CD8-positive, alpha-beta memory T cell (primary cell): ENCODE results near the gene SRMS. TPM values are rescaled to one million over a fixed set of nuclear protein-coding genes. Genes with fewer than 3 reads are reported as not detected.
A peak's percentile ranks its signal among the peaks of the same experiment; 100 is the strongest.

Experiments used
- CTCF ChIA-PET: fragments of 350-600 bp; sonication (Branson Sonifier 250); formaldehyde crosslinking; loops from one replicate; lab custom pipeline; 2021; ENCODE audit warnings: antibody characterized with exemption; lab: Charles Lee
- POLR2A ChIA-PET: fragments of 350-600 bp; sonication (Branson Sonifier 250); formaldehyde crosslinking; loops from one replicate; lab custom pipeline; 2021; ENCODE audit warnings: antibody characterized with exemption; lab: Charles Lee
- DNase-seq, 5 donors: peaks; one replicate each; pipeline versions ENCODE4 v3.0.0 to v3.0.0-alpha.2; 2020 to 2022; ENCODE audit warnings: mixed read lengths in 1 of 5
- H3K27ac ChIP-seq: one replicate; pipeline ENCODE4 v1.7.0; 2013; ENCODE audit warnings: low read depth, mild to moderate bottlenecking, low read length, moderate library complexity
- H3K27me3 ChIP-seq: 2 replicates; pipeline ENCODE4 v1.7.0; 2013; ENCODE audit warnings: low read length, mild to moderate bottlenecking; ENCODE audit not compliant: insufficient read depth, poor library complexity, severe bottlenecking
- H3K36me3 ChIP-seq: 2 replicates; pipeline ENCODE4 v1.7.0; 2013; ENCODE audit warnings: mild to moderate bottlenecking, low read length, moderate library complexity; ENCODE audit not compliant: insufficient read depth
- H3K4me1 ChIP-seq: 2 replicates; pipeline ENCODE4 v1.7.0; 2013; ENCODE audit warnings: mild to moderate bottlenecking, low read length, moderate library complexity; ENCODE audit not compliant: insufficient read depth
- H3K4me3 ChIP-seq: 2 replicates; pipeline ENCODE4 v1.7.0; 2013; ENCODE audit warnings: mild to moderate bottlenecking, low read length
- H3K9me3 ChIP-seq: 2 replicates; pipeline ENCODE4 v1.7.0; 2013; ENCODE audit warnings: mild to moderate bottlenecking, low read length
- H3K27ac Mint-ChIP-seq, 8 donors: one replicate each; pipeline ENCODE4 v1.8.0; 2020 to 2021; ENCODE audit warnings: mixed read lengths in 8 of 8, mild to moderate bottlenecking in 6 of 8, inconsistent platforms in 3 of 8, moderate library complexity in 3 of 8
- H3K27me3 Mint-ChIP-seq, 2 donors: one replicate each; pipeline ENCODE4 v1.8.0; 2020 to 2021; ENCODE audit warnings: mixed read lengths in 2 of 2, mild to moderate bottlenecking in 1 of 2, moderate library complexity in 1 of 2
- H3K36me3 Mint-ChIP-seq, 3 donors: one replicate each; pipeline ENCODE4 v1.8.0; 2020 to 2021; ENCODE audit warnings: mixed read lengths in 3 of 3, inconsistent platforms in 1 of 3, mild to moderate bottlenecking in 1 of 3
- H3K4me1 Mint-ChIP-seq, 3 donors: one replicate each; pipeline ENCODE4 v1.8.0; 2020 to 2021; ENCODE audit warnings: mixed read lengths in 3 of 3, inconsistent platforms in 1 of 3, mild to moderate bottlenecking in 1 of 3
- H3K4me3 Mint-ChIP-seq, 7 donors: one replicate each; pipeline ENCODE4 v1.8.0; 2020 to 2021; ENCODE audit warnings: mixed read lengths in 7 of 7, mild to moderate bottlenecking in 6 of 7, moderate library complexity in 4 of 7, inconsistent platforms in 2 of 7
- H3K9me3 Mint-ChIP-seq, 5 donors: one replicate each; pipeline ENCODE4 v1.8.0; 2020 to 2022; ENCODE audit warnings: mixed read lengths in 5 of 5, mild to moderate bottlenecking in 3 of 5, moderate library complexity in 2 of 5, inconsistent platforms in 1 of 5
- polyA plus RNA-seq: library from polyadenylated mRNA; unstranded; fragments of 300-500 nt; fragmentation: Illumina TruSeq; gene quantifications from one replicate; pipeline ENCODE4 v1.2.3, GENCODE V29; 2021
- total RNA-seq, 2 experiments: library from RNA; stranded (reverse); gene quantifications; one replicate each; pipeline ENCODE4 v1.2.3, GENCODE V29; 2021

Gene SRMS, protein sequence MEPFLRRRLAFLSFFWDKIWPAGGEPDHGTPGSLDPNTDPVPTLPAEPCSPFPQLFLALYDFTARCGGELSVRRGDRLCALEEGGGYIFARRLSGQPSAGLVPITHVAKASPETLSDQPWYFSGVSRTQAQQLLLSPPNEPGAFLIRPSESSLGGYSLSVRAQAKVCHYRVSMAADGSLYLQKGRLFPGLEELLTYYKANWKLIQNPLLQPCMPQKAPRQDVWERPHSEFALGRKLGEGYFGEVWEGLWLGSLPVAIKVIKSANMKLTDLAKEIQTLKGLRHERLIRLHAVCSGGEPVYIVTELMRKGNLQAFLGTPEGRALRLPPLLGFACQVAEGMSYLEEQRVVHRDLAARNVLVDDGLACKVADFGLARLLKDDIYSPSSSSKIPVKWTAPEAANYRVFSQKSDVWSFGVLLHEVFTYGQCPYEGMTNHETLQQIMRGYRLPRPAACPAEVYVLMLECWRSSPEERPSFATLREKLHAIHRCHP
- total RNA-seq (not detected), polyA plus RNA-seq (not detected)

- POLR2A ChIA-PET, result no interaction called here
- H3K4me1 Mint-ChIP-seq, result peaks cover 8 to 17% (median 10%) of the 10 kb centered on the region in 3 donors
- peak within 1 kb of the TSS in 1 of 7 donors; percentile 36 for H3K4me3 Mint-ChIP-seq
Measured at GRCh38 chr20:63547725-63548480, at the start of gene SRMS. SRMS (minus strand) TSS chr20:63547749; CDS start chr20:63547463, 286 bp downstream.

DNA sequence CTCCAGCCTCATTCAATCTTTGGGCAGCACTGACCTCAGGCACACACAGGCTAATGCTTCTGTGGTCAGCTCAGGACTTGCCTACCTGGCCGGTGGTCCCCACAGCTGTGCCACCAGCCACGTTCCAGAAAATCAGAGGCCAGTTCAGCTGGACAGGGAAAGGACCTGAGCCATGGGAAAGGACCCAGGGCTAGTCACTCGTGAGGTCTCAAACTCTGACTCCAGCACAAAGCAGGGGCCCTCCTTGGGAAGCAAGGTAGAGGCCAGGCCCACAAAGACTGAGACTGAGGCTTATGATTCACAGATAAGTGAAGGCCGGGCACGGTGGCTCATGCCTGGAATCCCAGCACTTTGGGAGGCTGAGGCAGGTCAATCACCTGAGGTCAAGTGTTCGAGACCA, 48.9 kb upstream of the SRMS start:
- Mint-ChIP-seq H3K27me3 (no peaks in the 10 kb centered on the region), H3K9me3 (no peaks in the 10 kb centered on the region), H3K36me3 (peaks cover 6 to 63% (median 8%) of the 10 kb centered on the region in 3 donors), H3K4me1 (peaks cover 0 to 3% (median 0%) of the 10 kb centered on the region in 3 donors), H3K27ac (no peak overlapping the region), H3K4me3 (no peak overlapping the region)
- no peaks in the 10 kb centered on the region for H3K27me3 ChIP-seq
- no peak overlapping the region for H3K4me3 ChIP-seq
- H3K27ac ChIP-seq, result no peak overlapping the region
- no peaks in the 10 kb centered on the region for H3K4me1 ChIP-seq
- no peaks in the 10 kb centered on the region for H3K9me3 ChIP-seq
- peaks cover 21% of the 10 kb centered on the region for H3K36me3 ChIP-seq
- DNase-seq, result no peak
- ChIA-PET CTCF (interaction anchor here (0.5 kb wide), 1 partner anchor 195 kb away, joined by 3 read pairs; no protein-coding TSS in a partner anchor), POLR2A (no interaction called here)

More at GRCh38 chr20:63547725-63548480, at the start of gene SRMS:
- Mint-ChIP-seq H3K27me3 (peaks cover 10 to 13% of the 10 kb centered on the region in 2 donors), H3K36me3 (peaks cover 0 to 2% (median 0%) of the 10 kb centered on the region in 3 donors), H3K9me3 (peaks cover 0 to 4% (median 0%) of the 10 kb centered on the region in 5 donors), H3K27ac (no peak within 1 kb of the TSS)
- Histone ChIP-seq H3K9me3 (no peaks in the 10 kb centered on the region), H3K27ac (no peak within 1 kb of the TSS), H3K4me3 (no peak within 1 kb of the TSS), H3K27me3 (no peaks in the 10 kb centered on the region), H3K4me1 (peaks cover 11% of the 10 kb centered on the region), H3K36me3 (no peaks in the 10 kb centered on the region)
- no peak for DNase-seq
- CTCF ChIA-PET, result interaction anchor here (1.0 kb wide), 1 partner anchor 10 kb away, joined by 3 read pairs; no protein-coding TSS in a partner anchor

- no peak overlapping the region for H3K27ac Mint-ChIP-seq
- POLR2A ChIA-PET, result no interaction called here
- no peak overlapping the region for H3K4me3 Mint-ChIP-seq
- Histone ChIP-seq H3K9me3 (no peaks in the 10 kb centered on the region), H3K27me3 (no peaks in the 10 kb centered on the region), H3K4me1 (no peaks in the 10 kb centered on the region), H3K36me3 (peaks cover 28% of the 10 kb centered on the region), H3K4me3 (no peak overlapping the region), H3K27ac (no peak overlapping the region)
- no peak for DNase-seq
- CTCF ChIA-PET, result no interaction called here
- H3K4me1 Mint-ChIP-seq, result no peaks in the 10 kb centered on the region
- H3K36me3 Mint-ChIP-seq, result peaks cover 10 to 67% (median 11%) of the 10 kb centered on the region in 3 donors
- H3K9me3 Mint-ChIP-seq, result no peaks in the 10 kb centered on the region
- no peaks in the 10 kb centered on the region for H3K27me3 Mint-ChIP-seq
Measured at GRCh38 chr20:63595416-63596127, 48.0 kb upstream of the SRMS start.

DNA sequence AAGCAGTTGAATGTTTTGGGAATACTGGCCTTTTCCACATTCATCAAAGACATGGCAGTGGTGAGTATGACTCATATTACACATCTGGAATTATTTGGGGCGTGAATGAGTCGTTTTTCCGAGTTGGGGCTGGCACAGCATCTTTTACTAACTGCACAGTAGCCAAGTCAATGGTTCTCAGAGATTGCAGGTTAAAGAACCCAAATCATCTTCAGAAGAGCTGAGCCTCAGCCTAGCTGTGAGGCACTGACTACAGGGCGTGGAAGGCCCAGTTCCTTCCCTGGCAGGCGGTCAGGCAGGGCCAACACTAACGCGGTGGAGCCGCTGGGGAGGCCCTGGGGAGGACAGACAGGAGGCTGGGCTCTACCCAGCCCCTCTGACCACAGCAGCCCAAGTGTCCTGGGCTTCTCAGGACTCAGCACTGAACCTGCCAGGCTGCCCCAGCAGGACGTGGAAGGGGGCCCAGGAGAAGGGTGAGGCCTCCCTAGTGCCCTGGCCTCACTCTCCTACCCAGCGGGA, 46.6 kb upstream of the SRMS start:
- H3K4me3 Mint-ChIP-seq, result no peak overlapping the region
- peaks cover 30% of the 10 kb centered on the region for H3K36me3 ChIP-seq
- no peak for DNase-seq

DNA sequence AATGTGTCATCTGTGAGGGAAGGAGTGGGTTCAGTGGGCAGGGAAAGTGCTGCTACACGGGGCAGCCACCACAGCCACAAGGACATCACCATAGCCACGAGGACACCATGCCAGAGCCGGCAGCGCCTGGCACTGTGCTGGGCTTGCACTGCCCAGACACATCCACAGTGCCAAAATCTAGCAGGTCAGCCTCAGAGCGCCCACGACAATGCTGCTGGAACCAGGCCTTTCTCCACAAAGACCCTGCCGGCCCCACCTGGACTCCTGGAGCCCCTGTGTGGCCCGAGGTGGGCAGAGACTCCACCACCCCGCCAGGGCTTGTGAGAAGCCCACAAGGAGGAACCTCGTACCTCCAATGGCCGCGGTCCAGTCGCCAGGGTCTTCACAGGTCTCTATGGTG, 45.1 kb upstream of the SRMS start:
- peaks cover 9 to 71% (median 10%) of the 10 kb centered on the region in 3 donors for H3K36me3 Mint-ChIP-seq
- H3K27me3 Mint-ChIP-seq, result no peaks in the 10 kb centered on the region
- H3K27ac Mint-ChIP-seq, result no peak overlapping the region
- no peaks in the 10 kb centered on the region for H3K4me1 Mint-ChIP-seq
- DNase-seq, result no peak
- Histone ChIP-seq H3K27ac (no peak overlapping the region), H3K4me3 (no peak overlapping the region), H3K9me3 (no peaks in the 10 kb centered on the region), H3K27me3 (no peaks in the 10 kb centered on the region), H3K36me3 (peaks cover 30% of the 10 kb centered on the region), H3K4me1 (peaks cover 8% of the 10 kb centered on the region)
- no peak overlapping the region for H3K4me3 Mint-ChIP-seq
- H3K9me3 Mint-ChIP-seq, result no peaks in the 10 kb centered on the region
- POLR2A ChIA-PET, result no interaction called here
- CTCF ChIA-PET, result no interaction called here

More for the DNA sequence above, 46.6 kb upstream of the SRMS start:
- no peaks in the 10 kb centered on the region for H3K4me1 ChIP-seq
- no peak overlapping the region for H3K27ac Mint-ChIP-seq
- no peaks in the 10 kb centered on the region for H3K9me3 ChIP-seq
- ChIA-PET POLR2A (no interaction called here), CTCF (no interaction called here)
- H3K4me1 Mint-ChIP-seq, result no peaks in the 10 kb centered on the region
- H3K27ac ChIP-seq, result no peak overlapping the region
- peaks cover 7 to 74% (median 10%) of the 10 kb centered on the region in 3 donors for H3K36me3 Mint-ChIP-seq
- H3K27me3 Mint-ChIP-seq, result no peaks in the 10 kb centered on the region
- no peak overlapping the region for H3K4me3 ChIP-seq
- no peaks in the 10 kb centered on the region for H3K9me3 Mint-ChIP-seq
- no peaks in the 10 kb centered on the region for H3K27me3 ChIP-seq

GRCh38 chr20:63591786-63592355, 44.3 kb upstream of the SRMS start:
- POLR2A ChIA-PET, result no interaction called here
- CTCF ChIA-PET, result no interaction called here
- Histone ChIP-seq H3K27ac (no peak overlapping the region), H3K36me3 (peaks cover 30% of the 10 kb centered on the region), H3K4me3 (no peak overlapping the region), H3K9me3 (no peaks in the 10 kb centered on the region), H3K27me3 (no peaks in the 10 kb centered on the region), H3K4me1 (peaks cover 13% of the 10 kb centered on the region)
- Mint-ChIP-seq H3K27ac (no peak overlapping the region), H3K27me3 (no peaks in the 10 kb centered on the region), H3K36me3 (peaks cover 10 to 73% (median 11%) of the 10 kb centered on the region in 3 donors), H3K4me1 (no peaks in the 10 kb centered on the region), H3K4me3 (no peak overlapping the region), H3K9me3 (no peaks in the 10 kb centered on the region)
- no peak for DNase-seq

DNA sequence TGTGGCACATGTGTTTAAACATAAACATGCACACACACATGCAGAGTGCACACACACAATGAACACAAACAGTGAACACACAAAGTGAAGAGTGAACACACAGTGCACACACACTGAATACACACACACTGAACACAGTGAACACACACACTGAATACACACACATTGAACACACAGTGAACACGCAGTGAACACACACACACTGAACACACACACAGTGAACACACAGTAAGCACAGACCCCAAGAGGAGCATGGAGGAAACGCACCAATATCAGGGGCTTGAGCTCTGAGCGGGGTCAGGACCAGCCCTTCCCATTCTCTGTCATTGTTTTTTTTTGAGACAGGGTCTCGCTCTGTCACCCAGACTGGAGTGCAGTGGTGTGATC, 43.6 kb upstream of the SRMS start:
- no peaks in the 10 kb centered on the region for H3K9me3 ChIP-seq
- no peak overlapping the region for H3K27ac Mint-ChIP-seq
- H3K4me1 ChIP-seq, result peaks cover 13% of the 10 kb centered on the region
- H3K27ac ChIP-seq, result no peak overlapping the region
- no peak for DNase-seq
- POLR2A ChIA-PET, result no interaction called here
- H3K36me3 ChIP-seq, result peaks cover 30% of the 10 kb centered on the region
- no peaks in the 10 kb centered on the region for H3K9me3 Mint-ChIP-seq
- no peaks in the 10 kb centered on the region for H3K4me1 Mint-ChIP-seq
- H3K27me3 Mint-ChIP-seq, result no peaks in the 10 kb centered on the region
- peaks cover 10 to 71% (median 11%) of the 10 kb centered on the region in 3 donors for H3K36me3 Mint-ChIP-seq
- no peaks in the 10 kb centered on the region for H3K27me3 ChIP-seq
- no peak overlapping the region for H3K4me3 ChIP-seq
- no peak overlapping the region for H3K4me3 Mint-ChIP-seq
- CTCF ChIA-PET, result no interaction called here
